Chondrocyte (in vitro differentiated cells): ENCODE measurements around the gene MSMO1. TPM values are rescaled to one million over a fixed set of nuclear protein-coding genes. Genes with fewer than 3 reads are reported as not detected.

Source experiments
- DNase-seq: peaks from one replicate; pipeline ENCODE4 v3.0.0; 2021; ENCODE audit warnings: mixed read lengths, low spot score
- H3K27ac Mint-ChIP-seq: one replicate; pipeline ENCODE4 v1.8.0; 2021; ENCODE audit warnings: mild to moderate bottlenecking, moderate library complexity, mixed read lengths; ENCODE audit not compliant: unreplicated experiment
- H3K27me3 Mint-ChIP-seq: 2 replicates; pipeline ENCODE4 v1.8.0; 2021; ENCODE audit warnings: low read depth, mixed read lengths
- H3K36me3 Mint-ChIP-seq: 2 replicates; pipeline ENCODE4 v1.8.0; 2021; ENCODE audit warnings: low read depth, mixed read lengths
- H3K4me1 Mint-ChIP-seq: 2 replicates; pipeline ENCODE4 v1.8.0; 2021; ENCODE audit warnings: low read depth, mild to moderate bottlenecking, mixed read lengths
- H3K4me3 Mint-ChIP-seq: one replicate; pipeline ENCODE4 v1.8.0; 2021; ENCODE audit warnings: mild to moderate bottlenecking, moderate library complexity, mixed read lengths; ENCODE audit not compliant: unreplicated experiment
- H3K9me3 Mint-ChIP-seq: 2 replicates; pipeline ENCODE4 v1.8.0; 2021; ENCODE audit warnings: low read depth, mixed read lengths
- CTCF ChIP-seq: fragments of 200-600 bp; sonication (generic); IDR thresholded peaks from 2 replicates; pipeline ENCODE4 v1.5.0; 2021; ENCODE audit warnings: antibody characterized with exemption, mild to moderate bottlenecking, moderate library complexity
- total RNA-seq: library from RNA; stranded (reverse); gene quantifications from 3 replicates; pipeline ENCODE4 v1.2.1, GENCODE V29; 2021

Gene MSMO1
- total RNA-seq, 1 donor from 2014 or later, result 83.3 TPM

- H3K4me1 Mint-ChIP-seq, result peaks cover 12% of the 10 kb centered on the region
- H3K36me3 Mint-ChIP-seq, result peaks cover 9% of the 10 kb centered on the region
- H3K27ac Mint-ChIP-seq, result no peak overlapping the region
- no peak for DNase-seq
- H3K9me3 Mint-ChIP-seq, result peaks cover 2% of the 10 kb centered on the region
- TF ChIP-seq CTCF, result no peak
- no peak overlapping the region for H3K4me3 Mint-ChIP-seq
- no peaks in the 10 kb centered on the region for H3K27me3 Mint-ChIP-seq
These were observed 18.0 kb upstream of the MSMO1 start for GRCh38 chr4:165309456-165309855.

DNA sequence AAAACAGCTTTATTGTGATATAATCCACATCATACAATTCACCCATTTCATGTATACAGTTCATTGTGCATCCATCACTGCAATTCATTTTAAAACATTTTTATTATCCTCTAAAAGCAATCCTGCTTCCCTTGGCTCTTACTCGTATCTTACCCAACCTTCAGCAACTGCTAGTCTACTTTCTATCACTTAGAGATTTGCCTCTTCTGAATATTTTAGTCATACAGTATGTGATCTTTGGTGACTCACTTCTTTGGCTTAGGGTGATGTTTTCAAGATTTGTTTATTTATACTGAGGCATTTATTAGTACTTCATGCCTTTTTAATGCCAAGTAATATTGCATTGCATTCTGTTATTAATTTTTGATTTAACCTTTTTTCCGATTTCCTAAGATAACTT lies 15.0 kb upstream of the MSMO1 start:
- peaks cover 2% of the 10 kb centered on the region for H3K9me3 Mint-ChIP-seq
- peaks cover 12% of the 10 kb centered on the region for H3K4me1 Mint-ChIP-seq
- DNase-seq, result no peak
- no peak overlapping the region for H3K27ac Mint-ChIP-seq
- peaks cover 11% of the 10 kb centered on the region for H3K36me3 Mint-ChIP-seq
- no peak for TF ChIP-seq CTCF
- H3K27me3 Mint-ChIP-seq, result no peaks in the 10 kb centered on the region
- no peak overlapping the region for H3K4me3 Mint-ChIP-seq

GRCh38 chr4:165319030-165319429 lies 8.4 kb upstream of the MSMO1 start:
- Mint-ChIP-seq H3K27ac (no peak overlapping the region), H3K9me3 (no peaks in the 10 kb centered on the region), H3K4me3 (no peak overlapping the region), H3K36me3 (peaks cover 11% of the 10 kb centered on the region), H3K27me3 (no peaks in the 10 kb centered on the region), H3K4me1 (no peaks in the 10 kb centered on the region)
- no peak for DNase-seq
- no peak for TF ChIP-seq CTCF

DNA sequence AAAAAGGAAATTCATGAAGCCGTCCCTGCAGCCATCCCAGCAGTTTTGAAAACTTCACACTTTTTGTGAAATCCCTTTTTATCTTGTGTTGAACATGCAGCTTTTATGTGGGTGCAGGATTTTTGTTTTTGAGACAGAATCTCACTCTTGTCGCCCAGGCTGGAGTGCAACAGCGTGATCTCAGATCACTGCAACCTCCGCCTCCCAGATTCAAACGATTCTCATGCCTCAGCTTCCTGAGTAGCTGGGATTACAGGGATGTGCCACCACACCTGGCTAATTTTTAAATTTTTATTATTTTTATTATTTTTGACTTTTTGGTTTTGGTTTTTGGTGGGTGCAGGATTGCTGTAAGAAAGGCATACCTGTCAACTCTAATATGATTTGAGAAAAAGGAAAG lies 8.0 kb upstream of the MSMO1 start:
- no peak for TF ChIP-seq CTCF
- Mint-ChIP-seq H3K27ac (no peak overlapping the region), H3K9me3 (no peaks in the 10 kb centered on the region), H3K36me3 (peaks cover 10% of the 10 kb centered on the region), H3K27me3 (no peaks in the 10 kb centered on the region), H3K4me3 (no peak overlapping the region), H3K4me1 (no peaks in the 10 kb centered on the region)
- DNase-seq, result no peak

DNA sequence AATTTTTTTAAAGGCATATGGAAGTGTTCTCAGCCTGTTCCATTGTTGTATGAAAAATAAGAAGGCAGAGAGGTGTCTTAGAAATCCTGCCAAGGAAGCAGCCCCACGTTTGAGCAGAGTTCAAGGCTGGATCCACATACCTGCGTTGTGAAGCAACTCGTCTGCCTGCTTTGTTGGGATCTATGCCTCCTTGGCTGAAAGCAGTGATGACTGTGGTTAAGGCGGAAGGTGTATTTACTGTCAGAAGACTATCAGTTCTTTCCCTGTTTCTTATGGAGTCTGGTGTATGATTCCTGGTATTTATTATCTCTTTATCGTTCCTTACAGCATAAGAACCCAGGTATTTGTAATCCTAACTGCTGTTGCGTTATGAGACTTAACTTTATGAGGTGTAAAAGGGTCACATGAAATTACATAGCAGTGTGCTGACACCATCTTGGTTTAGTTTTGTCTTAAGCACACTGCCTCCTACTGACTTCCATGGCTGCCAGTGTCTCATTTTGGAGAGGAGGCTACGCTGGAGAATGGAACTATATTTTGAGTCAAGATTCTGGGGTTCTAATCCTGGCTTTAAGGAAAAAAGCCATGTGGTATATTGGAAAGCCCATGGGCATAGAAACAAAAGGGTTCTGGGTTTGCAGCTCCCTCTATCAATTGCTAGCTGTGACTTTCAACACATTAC lies 3.1 kb upstream of the MSMO1 start:
- no peaks in the 10 kb centered on the region for H3K27me3 Mint-ChIP-seq
- peaks cover 13% of the 10 kb centered on the region for H3K4me1 Mint-ChIP-seq
- H3K36me3 Mint-ChIP-seq, result peaks cover 6% of the 10 kb centered on the region
- DNase-seq, result no peak
- H3K27ac Mint-ChIP-seq, result no peak overlapping the region
- TF ChIP-seq CTCF, result no peak
- no peaks in the 10 kb centered on the region for H3K9me3 Mint-ChIP-seq
- H3K4me3 Mint-ChIP-seq, result no peak overlapping the region
